Spinal cord (tissue), 10 donors: ENCODE measurements around the gene MCC. TPM values are rescaled to one million over a fixed set of nuclear protein-coding genes. Genes with fewer than 3 reads are reported as not detected.

Source experiments
- DNase-seq, 6 donors: peaks; one replicate each; pipeline versions ENCODE4 v3.0.0 to v3.0.0-alpha.2; 2013 to 2015; ENCODE audit warnings: low spot score in 6 of 6, low read depth in 4 of 6
- H3K27ac ChIP-seq: one replicate; pipeline ENCODE4 v1.5.1; 2013; ENCODE audit warnings: low read depth, low read length, control low read depth
- H3K27me3 ChIP-seq: one replicate; pipeline ENCODE4 v1.6.1; 2013; ENCODE audit warnings: low read length; ENCODE audit not compliant: control insufficient read depth, insufficient read depth
- H3K36me3 ChIP-seq: one replicate; pipeline ENCODE4 v1.6.1; 2013; ENCODE audit warnings: low read length; ENCODE audit not compliant: control insufficient read depth, insufficient read depth
- H3K4me1 ChIP-seq: one replicate; pipeline ENCODE4 v1.6.1; 2013; ENCODE audit warnings: low read length; ENCODE audit not compliant: control insufficient read depth, insufficient read depth
- H3K4me3 ChIP-seq: one replicate; pipeline ENCODE4 v1.5.1; 2013; ENCODE audit warnings: low read depth, low read length, control low read depth
- H3K9me3 ChIP-seq: one replicate; pipeline ENCODE4 v1.6.1; 2013; ENCODE audit warnings: low read length; ENCODE audit not compliant: control insufficient read depth, insufficient read depth
- WGBS: methylation state at CpG from one replicate; pipeline ENCODE4 v1.1.5; 2013; ENCODE audit warnings: missing lambda C conversion rate; ENCODE audit not compliant: insufficient coverage; 5-methylcytosine and 5-hydroxymethylcytosine counted together
- polyA plus RNA-seq, 2 donors: library from polyadenylated mRNA; unstranded; fragments of 120-200 nt; gene quantifications; one replicate each; pipeline ENCODE4 v1.2.1, GENCODE V29; 2013; ENCODE audit not compliant: insufficient read length in 2 of 2
- total RNA-seq, 2 donors: library from RNA; depleted of rRNA in 1 of 2; stranded (reverse); fragments of 120-200 nt in 1 of 2; fragments of >200 nt in 1 of 2; gene quantifications; one replicate each; pipeline versions ENCODE4 v1.2.3 to v1.2.4, GENCODE V29; 2013 to 2014
- donor health status: healthy.

MCC gene
- total and polyA plus RNA-seq, 4 donors, result 19.2 to 31.7 (median 26.6) TPM

DNA sequence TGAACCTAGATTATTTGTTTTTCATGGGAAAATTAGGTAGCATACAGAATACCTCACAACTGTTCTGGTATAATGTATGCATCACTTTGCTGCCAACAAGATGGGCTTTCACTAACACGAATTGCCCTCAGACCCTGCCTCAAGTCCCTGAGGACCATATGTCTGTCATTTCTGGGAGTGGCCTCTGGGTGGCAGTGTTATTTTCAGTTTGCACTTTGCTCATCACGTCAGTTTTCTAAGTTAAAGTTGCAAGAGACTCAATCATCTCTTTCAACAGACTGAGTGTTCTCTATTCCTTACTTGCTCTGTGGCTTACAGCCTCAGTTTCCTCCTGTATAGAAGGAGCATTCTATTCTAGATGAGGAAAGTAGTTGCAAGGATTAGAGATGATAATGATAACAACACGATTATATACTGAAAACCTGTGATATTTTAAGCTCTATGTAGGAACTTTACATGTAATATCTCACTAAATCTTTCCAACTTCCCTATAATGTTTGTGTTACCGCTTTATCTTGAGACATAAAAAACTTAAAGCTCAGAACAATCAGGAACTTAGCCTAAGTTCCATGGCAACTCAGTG lies 109.2 kb downstream of the MCC start:
- no peaks in the 10 kb centered on the region for H3K4me1 ChIP-seq
- H3K36me3 ChIP-seq, result no peaks in the 10 kb centered on the region
- no peak overlapping the region for H3K27ac ChIP-seq
- H3K27me3 ChIP-seq, result no peaks in the 10 kb centered on the region
- peak; percentile 10 to 88 (median 44) for DNase-seq
- H3K4me3 ChIP-seq, result no peak overlapping the region
- H3K9me3 ChIP-seq, result no peaks in the 10 kb centered on the region
- 0% methylated on average over 1 of the region's 4 CpGs for WGBS

DNA sequence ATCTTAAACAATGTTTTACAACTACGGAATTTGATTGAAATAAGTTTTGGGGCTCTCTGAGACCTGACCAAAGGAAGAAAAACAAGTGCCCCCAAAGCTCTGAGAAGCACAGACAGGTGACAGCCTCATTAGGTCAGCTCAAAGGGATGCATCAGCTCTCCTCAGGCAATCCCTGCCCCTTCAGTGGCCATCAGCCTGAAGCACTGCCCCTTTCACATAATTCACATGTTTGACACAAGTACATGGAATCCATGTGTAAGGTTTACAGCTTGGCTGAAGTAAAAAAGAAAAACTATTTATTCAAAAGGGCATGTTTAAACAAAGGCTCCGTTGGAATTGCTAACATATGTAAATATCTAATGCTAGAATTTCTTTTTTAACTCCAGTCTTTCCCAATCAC lies 109.7 kb downstream of the MCC start:
- Histone ChIP-seq H3K27ac (no peak overlapping the region), H3K9me3 (no peaks in the 10 kb centered on the region), H3K36me3 (no peaks in the 10 kb centered on the region), H3K4me3 (no peak overlapping the region), H3K27me3 (no peaks in the 10 kb centered on the region), H3K4me1 (no peaks in the 10 kb centered on the region)
- WGBS, result no CpG with 5 or more reads among the region's 2 CpGs
- no peak for DNase-seq

GRCh38 chr5:113378081-113378480 lies 110.2 kb downstream of the MCC start:
- Histone ChIP-seq H3K36me3 (no peaks in the 10 kb centered on the region), H3K9me3 (no peaks in the 10 kb centered on the region), H3K4me3 (no peak overlapping the region), H3K27ac (no peak overlapping the region), H3K27me3 (no peaks in the 10 kb centered on the region), H3K4me1 (no peaks in the 10 kb centered on the region)
- no peak for DNase-seq

DNA sequence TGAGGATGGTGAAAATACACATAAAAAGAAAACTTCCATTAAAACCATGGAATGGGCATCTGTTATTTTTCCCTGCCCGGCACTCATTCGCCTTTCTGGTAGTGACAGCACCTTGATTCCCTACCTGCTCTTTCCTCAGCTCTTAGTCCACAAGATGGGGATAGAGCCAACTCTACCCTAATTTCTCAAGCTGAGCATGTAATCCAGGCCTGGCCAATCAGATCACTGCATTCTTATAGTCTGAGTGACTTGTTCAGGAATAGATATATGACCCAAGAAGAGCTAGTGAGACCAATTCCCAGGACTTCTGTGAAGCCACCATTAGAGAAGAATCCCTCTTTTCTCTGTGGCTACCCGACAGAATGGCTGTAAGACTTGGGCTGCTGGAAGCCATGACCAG lies 111.6 kb downstream of the MCC start:
- no peaks in the 10 kb centered on the region for H3K36me3 ChIP-seq
- H3K4me1 ChIP-seq, result no peaks in the 10 kb centered on the region
- no peak for DNase-seq
- no peak overlapping the region for H3K4me3 ChIP-seq
- no peaks in the 10 kb centered on the region for H3K27me3 ChIP-seq
- H3K9me3 ChIP-seq, result no peaks in the 10 kb centered on the region
- 70% methylated on average over 2 of the region's 3 CpGs for WGBS
- H3K27ac ChIP-seq, result no peak overlapping the region

- DNase-seq, result no peak
- H3K27me3 ChIP-seq, result no peaks in the 10 kb centered on the region
- no peak overlapping the region for H3K27ac ChIP-seq
- no peak overlapping the region for H3K4me3 ChIP-seq
- H3K9me3 ChIP-seq, result no peaks in the 10 kb centered on the region
- H3K36me3 ChIP-seq, result no peaks in the 10 kb centered on the region
- no peaks in the 10 kb centered on the region for H3K4me1 ChIP-seq
- WGBS, result 27% methylated on average over 1 of the region's 3 CpGs
Observed at GRCh38 chr5:113375480-113376060, 112.7 kb downstream of the MCC start.

- Histone ChIP-seq H3K36me3 (no peaks in the 10 kb centered on the region), H3K9me3 (no peaks in the 10 kb centered on the region), H3K27ac (no peak overlapping the region), H3K4me1 (no peaks in the 10 kb centered on the region), H3K27me3 (no peaks in the 10 kb centered on the region), H3K4me3 (no peak overlapping the region)
- DNase-seq, result no peak
- WGBS, result no CpG with 5 or more reads among the region's 3 CpGs
Observed at GRCh38 chr5:113373426-113373825, 114.8 kb downstream of the MCC start.

GRCh38 chr5:113371721-113372196 lies 116.5 kb downstream of the MCC start:
- no CpG with 5 or more reads among the region's 2 CpGs for WGBS
- Histone ChIP-seq H3K9me3 (no peaks in the 10 kb centered on the region), H3K27me3 (no peaks in the 10 kb centered on the region), H3K4me3 (no peak overlapping the region), H3K27ac (no peak overlapping the region), H3K4me1 (no peaks in the 10 kb centered on the region), H3K36me3 (no peaks in the 10 kb centered on the region)
- peak in 2 of 6 donors; percentile 38 to 59 for DNase-seq

GRCh38 chr5:113367586-113367985 lies 120.7 kb downstream of the MCC start:
- WGBS, result no CpG with 5 or more reads among the region's 1 CpG
- H3K27ac ChIP-seq, result no peak overlapping the region
- H3K4me3 ChIP-seq, result no peak overlapping the region
- no peaks in the 10 kb centered on the region for H3K27me3 ChIP-seq
- peaks cover 6% of the 10 kb centered on the region for H3K9me3 ChIP-seq
- no peaks in the 10 kb centered on the region for H3K4me1 ChIP-seq
- no peak for DNase-seq
- no peaks in the 10 kb centered on the region for H3K36me3 ChIP-seq

GRCh38 chr5:113364466-113364865 lies 123.8 kb downstream of the MCC start:
- Histone ChIP-seq H3K4me3 (no peak overlapping the region), H3K9me3 (peaks cover 6% of the 10 kb centered on the region), H3K27ac (no peak overlapping the region), H3K4me1 (no peaks in the 10 kb centered on the region), H3K27me3 (no peaks in the 10 kb centered on the region), H3K36me3 (no peaks in the 10 kb centered on the region)
- 100% methylated on average over 1 of the region's 1 CpG for WGBS
- no peak for DNase-seq

DNA sequence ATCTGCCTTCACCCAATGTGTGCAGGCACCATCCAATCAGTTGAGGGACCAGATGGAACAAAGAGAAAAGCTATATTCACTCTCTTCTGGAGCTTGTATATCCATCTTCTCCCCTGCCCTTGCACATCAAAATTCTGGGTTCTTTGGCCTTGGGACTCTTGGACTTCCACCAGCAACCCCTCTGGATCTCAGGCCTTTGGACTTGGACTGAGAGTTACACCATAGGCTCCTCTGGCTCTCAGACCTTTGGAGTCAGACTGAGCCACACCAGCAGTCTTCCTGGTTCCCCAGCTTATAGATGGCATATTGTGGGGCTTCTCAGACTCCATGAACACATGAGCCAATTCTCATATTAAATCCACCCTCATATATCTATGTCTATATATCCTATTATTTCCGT lies 126.6 kb downstream of the MCC start:
- Histone ChIP-seq H3K9me3 (peaks cover 6% of the 10 kb centered on the region), H3K27me3 (no peaks in the 10 kb centered on the region), H3K36me3 (no peaks in the 10 kb centered on the region), H3K27ac (no peak overlapping the region), H3K4me3 (no peak overlapping the region), H3K4me1 (no peaks in the 10 kb centered on the region)
- no CpG with 5 or more reads among the region's 1 CpG for WGBS
- DNase-seq, result no peak
